CD14-positive monocyte (primary cell): Measurements from ENCODE around the gene ZNF341. TPM values are rescaled to one million over a fixed set of nuclear protein-coding genes. Genes with fewer than 3 reads are reported as not detected.
A peak's percentile ranks its signal among the peaks of the same experiment; 100 is the strongest.

Source experiments
- DNase-seq, 3 donors: peaks; one replicate each; pipeline ENCODE4 v3.0.0-alpha.2; 2011 to 2022
- H2AFZ ChIP-seq: 2 replicates; pipeline ENCODE4 v1.6.0; 2012; ENCODE audit warnings: mild to moderate bottlenecking, low read depth, low read length, inconsistent platforms; ENCODE audit not compliant: insufficient read depth, poor library complexity, severe bottlenecking
- H3K27ac ChIP-seq, 2 donors: 1 replicate in 1 of 2; 2 replicates in 1 of 2; pipeline ENCODE4 v1.5.1; 2012 to 2013; ENCODE audit warnings: low read length in 2 of 2, control low read depth in 1 of 2, inconsistent platforms in 1 of 2, low read depth in 1 of 2, mild to moderate bottlenecking in 1 of 2
- H3K27me3 ChIP-seq, 2 donors: one replicate each; pipeline versions ENCODE4 v1.6.0 to v1.6.1; 2011 to 2013; ENCODE audit warnings: low read length in 2 of 2; ENCODE audit not compliant: control insufficient read depth in 2 of 2, insufficient read depth in 2 of 2
- H3K36me3 ChIP-seq, 2 donors: replicated peaks in 1 of 2; 1 replicate in 1 of 2; 2 replicates in 1 of 2; pipeline versions ENCODE4 v1.5.1 to v1.6.1; 2012 to 2013; ENCODE audit warnings: low read length in 2 of 2, control low read depth in 1 of 2, inconsistent platforms in 1 of 2, mild to moderate bottlenecking in 1 of 2; ENCODE audit not compliant: insufficient read depth in 2 of 2, control insufficient read depth in 1 of 2
- H3K4me1 ChIP-seq, 2 donors: 1 replicate in 1 of 2; 2 replicates in 1 of 2; pipeline versions ENCODE4 v1.5.1 to v1.6.1; 2012 to 2013; ENCODE audit warnings: low read length in 2 of 2, control low read depth in 1 of 2, inconsistent platforms in 1 of 2, mild to moderate bottlenecking in 1 of 2, moderate library complexity in 1 of 2; ENCODE audit not compliant: insufficient read depth in 2 of 2, control insufficient read depth in 1 of 2
- H3K4me2 ChIP-seq: replicated peaks from 2 replicates; pipeline ENCODE3; 2012; ENCODE audit warnings: low read length, moderate library complexity, mild to moderate bottlenecking; ENCODE audit not compliant: poor library complexity, severe bottlenecking; ENCODE audit errors: extremely low read depth
- H3K4me3 ChIP-seq, 3 experiments: fragments of 200-600 bp in 1 of 3; sonication (generic) in 1 of 3; replicated peaks in 1 of 3; 1 replicate in 2 of 3; 2 replicates in 1 of 3; pipeline ENCODE4 v1.5.1; 2011 to 2013; ENCODE audit warnings: low read length in 3 of 3, mild to moderate bottlenecking in 3 of 3, control low read depth in 2 of 3, low read depth in 2 of 3, inconsistent platforms in 1 of 3, moderate library complexity in 1 of 3
- H3K79me2 ChIP-seq: 2 replicates; pipeline ENCODE4 v1.6.0; 2012; ENCODE audit warnings: mild to moderate bottlenecking, control low read depth, inconsistent platforms, low read length, moderate library complexity; ENCODE audit not compliant: insufficient read depth
- H3K9ac ChIP-seq: 2 replicates; pipeline ENCODE4 v1.6.0; 2017; ENCODE audit warnings: low read length, mild to moderate bottlenecking; ENCODE audit not compliant: insufficient read depth, poor library complexity, severe bottlenecking
- H3K9me3 ChIP-seq, 2 donors: replicated peaks in 1 of 2; 1 replicate in 1 of 2; 2 replicates in 1 of 2; pipeline versions ENCODE4 v1.5.1 to v1.6.1; 2012 to 2013; ENCODE audit warnings: low read length in 2 of 2, control low read depth in 1 of 2; ENCODE audit not compliant: control insufficient read depth in 1 of 2, insufficient read depth in 1 of 2
- H4K20me1 ChIP-seq: 2 replicates; pipeline ENCODE4 v1.6.0; 2012; ENCODE audit warnings: mild to moderate bottlenecking, low read length, control low read depth, moderate library complexity; ENCODE audit not compliant: insufficient read depth
- H3K27ac Mint-ChIP-seq, 7 donors: one replicate each; pipeline ENCODE4 v1.8.0; 2020; ENCODE audit warnings: mild to moderate bottlenecking in 7 of 7, mixed read lengths in 7 of 7, moderate library complexity in 6 of 7, inconsistent platforms in 2 of 7
- H3K27me3 Mint-ChIP-seq, 3 donors: one replicate each; pipeline ENCODE4 v1.8.0; 2021 to 2022; ENCODE audit warnings: low read depth in 3 of 3, mild to moderate bottlenecking in 3 of 3, mixed read lengths in 3 of 3, moderate library complexity in 3 of 3, inconsistent platforms in 1 of 3
- H3K36me3 Mint-ChIP-seq, 2 donors: one replicate each; pipeline ENCODE4 v1.8.0; 2020; ENCODE audit warnings: mixed read lengths in 2 of 2, inconsistent platforms in 1 of 2, mild to moderate bottlenecking in 1 of 2
- H3K4me1 Mint-ChIP-seq: one replicate; pipeline ENCODE4 v1.8.0; 2020; ENCODE audit warnings: mild to moderate bottlenecking, mixed read lengths
- H3K4me3 Mint-ChIP-seq, 2 donors: one replicate each; pipeline ENCODE4 v1.8.0; 2020; ENCODE audit warnings: mild to moderate bottlenecking in 2 of 2, mixed read lengths in 2 of 2, moderate library complexity in 1 of 2
- H3K9me3 Mint-ChIP-seq, 7 donors: one replicate each; pipeline ENCODE4 v1.8.0; 2020 to 2022; ENCODE audit warnings: mixed read lengths in 7 of 7, mild to moderate bottlenecking in 6 of 7, moderate library complexity in 6 of 7, inconsistent platforms in 2 of 7
- CTCF ChIP-seq: fragments of 200-600 bp; IDR thresholded peaks from one replicate; pipeline ENCODE4 v1.8.0; 2022; ENCODE audit warnings: antibody characterized with exemption, mild to moderate bottlenecking
- WGBS: methylation state at CpG from one replicate; pipeline ENCODE4 v1.1.5; 2013; ENCODE audit warnings: missing lambda C conversion rate; ENCODE audit not compliant: insufficient coverage; 5-methylcytosine and 5-hydroxymethylcytosine counted together
- intact Hi-C, 2 donors: fragments of 100-400 bp; cut with micrococcal nuclease; formaldehyde crosslinking; loops; one replicate each; pipeline versions ENCODE4 v1.15.0 to v1.15.1; 2023
- polyA plus RNA-seq, 3 donors: library from polyadenylated mRNA; depleted of rRNA in 1 of 3; unstranded in 2 of 3; stranded (reverse) in 1 of 3; fragments of 300-500 nt in 2 of 3; fragments of >200 nt in 1 of 3; fragmentation: Illumina TruSeq in 2 of 3; gene quantifications; 1 replicate in 2 of 3; 2 replicates in 1 of 3; pipeline ENCODE4 v1.2.3, GENCODE V29; 2012 to 2021

ZNF341 gene
- polyA plus RNA-seq, 3 donors = 1.1 to 10.3 (median 2.3) TPM

GRCh38 chr20:33811776-33812151 is 80.0 kb downstream of the ZNF341 start:
- Histone ChIP-seq H3K4me1 (peaks cover 52 to 60% of the 10 kb centered on the region in 2 donors), H3K27ac (peak overlapping the region; percentile 100), H3K27me3 (no peaks in the 10 kb centered on the region), H3K4me3 (peak overlapping the region; percentile 82 to 90 (median 90)), H3K9me3 (no peaks in the 10 kb centered on the region), H3K4me2 (peak overlapping the region; percentile 85), H3K9ac (peak overlapping the region; percentile 99), H3K79me2 (peaks cover 61% of the 10 kb centered on the region), H2AFZ (no peak overlapping the region), H4K20me1 (peaks cover 50% of the 10 kb centered on the region), H3K36me3 (peaks cover 10 to 25% of the 10 kb centered on the region in 2 donors)
- Mint-ChIP-seq H3K36me3 (peaks cover 22 to 34% of the 10 kb centered on the region in 2 donors), H3K4me3 (peak overlapping the region; percentile 96 to 98), H3K27ac (peak overlapping the region; percentile 100), H3K9me3 (peaks cover 0 to 2% (median 0%) of the 10 kb centered on the region in 7 donors), H3K27me3 (peaks cover 0 to 2% (median 0%) of the 10 kb centered on the region in 3 donors), H3K4me1 (peaks cover 61% of the 10 kb centered on the region)
- no peak for DNase-seq
- intact Hi-C loops = loop anchor here in 1 of 2 donors (2.0 to 5.0 kb wide), 3 partner anchors 79 to 301 kb away; partner anchors contain the start of genes EIF2S2, RALY and ZNF341
- TF ChIP-seq CTCF = no peak
- WGBS = under 1% methylated on average over 11 of the region's 12 CpGs

- Mint-ChIP-seq H3K4me3 (peak overlapping the region; percentile 96 to 98), H3K27ac (peak overlapping the region; percentile 100), H3K36me3 (peaks cover 22 to 36% of the 10 kb centered on the region in 2 donors), H3K9me3 (peaks cover 0 to 2% (median 0%) of the 10 kb centered on the region in 7 donors), H3K4me1 (peaks cover 64% of the 10 kb centered on the region), H3K27me3 (peaks cover 0 to 2% (median 0%) of the 10 kb centered on the region in 3 donors)
- no peak for TF ChIP-seq CTCF
- no peaks in the 10 kb centered on the region for H3K9me3 ChIP-seq
- DNase-seq = peak; percentile 96 to 99 (median 98)
- H3K36me3 ChIP-seq = peaks cover 10 to 31% of the 10 kb centered on the region in 2 donors
- H3K4me2 ChIP-seq = peak overlapping the region; percentile 85
- intact Hi-C loops = loop anchor here in 1 of 2 donors (5.0 kb wide), 2 partner anchors 80 to 300 kb away; partner anchors contain the start of genes EIF2S2 and ZNF341
- H3K4me3 ChIP-seq = peak overlapping the region; percentile 82 to 90 (median 90)
- H3K79me2 ChIP-seq = peaks cover 67% of the 10 kb centered on the region
- peaks cover 56% of the 10 kb centered on the region for H4K20me1 ChIP-seq
- 0% methylated on average over 9 of the region's 14 CpGs for WGBS
- peaks cover 52 to 60% of the 10 kb centered on the region in 2 donors for H3K4me1 ChIP-seq
- H3K27me3 ChIP-seq = no peaks in the 10 kb centered on the region
- peak overlapping the region; percentile 100 for H3K27ac ChIP-seq
- H2AFZ ChIP-seq = no peak overlapping the region
- peak overlapping the region; percentile 99 for H3K9ac ChIP-seq
Observed at GRCh38 chr20:33812152-33812849, 80.5 kb downstream of the ZNF341 start.
